Measurements from ENCODE around the gene ETFA.

Gene ETFA

GRCh38 chr15:76168237-76168984 lies 142.9 kb downstream of the ETFA start:
- DNase-seq = no peak

GRCh38 chr15:76165951-76166350 lies 145.3 kb downstream of the ETFA start:
- no peak for DNase-seq
